Ascending aorta (tissue), 2 donors: ENCODE data around the gene LIPM. TPM values are rescaled to one million over a fixed set of nuclear protein-coding genes. Genes with fewer than 3 reads are reported as not detected.

ENCODE experiments used
- DNase-seq, 2 donors: peaks; one replicate each; pipeline ENCODE4 v3.0.0-alpha.2; 2019; ENCODE audit warnings: low spot score in 2 of 2
- H3K27ac ChIP-seq, 2 donors: fragments of 200-600 bp; sonication (generic); one replicate each; pipeline ENCODE4 v1.5.1; 2016 to 2017; ENCODE audit warnings: mild to moderate bottlenecking in 1 of 2
- H3K27me3 ChIP-seq: fragments of 200-600 bp; sonication (generic); one replicate; pipeline ENCODE4 v1.5.1; 2017
- H3K36me3 ChIP-seq, 2 donors: fragments of 200-600 bp; sonication (generic); one replicate each; pipeline ENCODE4 v1.5.1; 2016
- H3K4me1 ChIP-seq, 2 donors: fragments of 200-600 bp; sonication (generic); one replicate each; pipeline ENCODE4 v1.5.1; 2016 to 2017; ENCODE audit warnings: mild to moderate bottlenecking in 1 of 2
- H3K4me3 ChIP-seq, 2 donors: fragments of 200-600 bp; sonication (generic); one replicate each; pipeline ENCODE4 v1.5.1; 2016 to 2017; ENCODE audit warnings: mild to moderate bottlenecking in 1 of 2
- H3K9me3 ChIP-seq, 2 donors: fragments of 200-600 bp; sonication (generic); one replicate each; pipeline ENCODE4 v1.5.1; 2016
- CTCF ChIP-seq, 3 experiments: fragments of 200-600 bp in 2 of 3; fragments of 450-650 bp in 1 of 3; sonication (generic) in 2 of 3; IDR thresholded peaks; one replicate each; pipeline ENCODE4 v1.5.1; 2016 to 2019; ENCODE audit warnings: antibody characterized with exemption in 3 of 3, mild to moderate bottlenecking in 1 of 3, moderate library complexity in 1 of 3
- intact Hi-C: fragments of 100-400 bp; cut with DNase I; formaldehyde crosslinking; loops from one replicate; pipeline ENCODE4 v1.15.1; 2023
- total RNA-seq: library from RNA; depleted of rRNA; stranded (reverse); fragments of >200 nt; gene quantifications from one replicate; pipeline ENCODE4 v1.1.0, GENCODE V29; 2016

LIPM gene
- total RNA-seq, 1 donor from 2014 or later: not detected

GRCh38 chr10:88850712-88851111, 48.2 kb downstream of the LIPM start:
- H3K27me3 ChIP-seq: no peaks in the 10 kb centered on the region
- no peak for TF ChIP-seq CTCF (IDR thresholded peaks at IDR 0.05)
- no peaks in the 10 kb centered on the region for H3K36me3 ChIP-seq
- no peak overlapping the region for H3K27ac ChIP-seq
- no peak overlapping the region for H3K4me3 ChIP-seq
- intact Hi-C loops: no loop called here
- H3K4me1 ChIP-seq: no peaks in the 10 kb centered on the region
- DNase-seq: no peak
- no peaks in the 10 kb centered on the region for H3K9me3 ChIP-seq

- DNase-seq: no peak
- H3K36me3 ChIP-seq: no peaks in the 10 kb centered on the region
- H3K4me1 ChIP-seq: no peaks in the 10 kb centered on the region
- H3K4me3 ChIP-seq: no peak within 1 kb of the TSS
- H3K27ac ChIP-seq: no peak within 1 kb of the TSS
- no peaks in the 10 kb centered on the region for H3K27me3 ChIP-seq
- intact Hi-C loops: no loop called here
- TF ChIP-seq CTCF (IDR thresholded peaks at IDR 0.05): no peak
- no peaks in the 10 kb centered on the region for H3K9me3 ChIP-seq
Measured at GRCh38 chr10:88851706-88852105, 49.2 kb downstream of the LIPM start, which contains the start of gene ANKRD22. Gene ANKRD22 (minus strand): TSS chr10:88851844. CDS start chr10:88851607, 237 bp downstream.

GRCh38 chr10:88852327-88852726, 49.8 kb downstream of the LIPM start:
- no peak overlapping the region for H3K27ac ChIP-seq
- no peaks in the 10 kb centered on the region for H3K9me3 ChIP-seq
- no peaks in the 10 kb centered on the region for H3K36me3 ChIP-seq
- H3K27me3 ChIP-seq: no peaks in the 10 kb centered on the region
- no peak overlapping the region for H3K4me3 ChIP-seq
- H3K4me1 ChIP-seq: no peaks in the 10 kb centered on the region
- intact Hi-C loops: no loop called here
- TF ChIP-seq CTCF (IDR thresholded peaks at IDR 0.05): no peak
- no peak for DNase-seq

GRCh38 chr10:88853155-88853881, 50.8 kb downstream of the LIPM start:
- no peak overlapping the region for H3K27ac ChIP-seq
- H3K36me3 ChIP-seq: no peaks in the 10 kb centered on the region
- intact Hi-C loops: no loop called here
- H3K4me3 ChIP-seq: no peak overlapping the region
- DNase-seq: no peak
- TF ChIP-seq CTCF (IDR thresholded peaks at IDR 0.05): no peak
- H3K4me1 ChIP-seq: no peaks in the 10 kb centered on the region
- no peaks in the 10 kb centered on the region for H3K27me3 ChIP-seq
- no peaks in the 10 kb centered on the region for H3K9me3 ChIP-seq

GRCh38 chr10:88854684-88855083, 52.2 kb downstream of the LIPM start:
- intact Hi-C loops: no loop called here
- Histone ChIP-seq H3K36me3 (no peaks in the 10 kb centered on the region), H3K27me3 (no peaks in the 10 kb centered on the region), H3K9me3 (no peaks in the 10 kb centered on the region), H3K4me3 (no peak overlapping the region), H3K27ac (no peak overlapping the region), H3K4me1 (no peaks in the 10 kb centered on the region)
- DNase-seq: no peak
- no peak for TF ChIP-seq CTCF (IDR thresholded peaks at IDR 0.05)
